SK-N-SH treated with all-trans-retinoic acid at 6 μM for 48 hours (cell line): ENCODE data around the gene PKD1.

Source experiments
- ESRRG ChIP-seq: fragments of 250-450 bp; sonication (Bioruptor Pico); IDR thresholded peaks from 2 replicates; pipeline ENCODE4 v1.6.1; 2021; ENCODE audit warnings: mild to moderate bottlenecking
- PPARA ChIP-seq: fragments of 250-450 bp; sonication (Bioruptor Pico); IDR thresholded peaks from 2 replicates; pipeline ENCODE4 v1.5.0; 2020; ENCODE audit warnings: mild to moderate bottlenecking, borderline replicate concordance
- RARB ChIP-seq: fragments of 250-450 bp; sonication (Bioruptor Pico); IDR thresholded peaks from 2 replicates; pipeline ENCODE4 v1.8.0; 2021; ENCODE audit warnings: mild to moderate bottlenecking, moderate library complexity
- ZFP3 ChIP-seq: fragments of 250-450 bp; sonication (Bioruptor Pico); IDR thresholded peaks from 2 replicates; pipeline ENCODE4 v1.5.0; 2020; ENCODE audit warnings: mild to moderate bottlenecking, moderate library complexity
- ZNF8 ChIP-seq: fragments of 450-650 bp; formaldehyde crosslinking; IDR thresholded peaks from 2 replicates; pipeline ENCODE4 v1.5.0; 2020; ENCODE audit warnings: mild to moderate bottlenecking, moderate library complexity
- TF ChIP-seq, protein P1 (sequence below): fragments of 250-450 bp; sonication (Bioruptor Pico); IDR thresholded peaks from 2 replicates; pipeline ENCODE4 v1.5.1; 2020; ENCODE audit warnings: low read depth, mild to moderate bottlenecking, moderate library complexity
- TF ChIP-seq, protein P2 (sequence below): fragments of 250-450 bp; sonication (Bioruptor Pico); IDR thresholded peaks from 2 replicates; pipeline ENCODE4 v1.8.0; 2020; ENCODE audit warnings: mild to moderate bottlenecking, moderate library complexity, borderline replicate concordance

DNA sequence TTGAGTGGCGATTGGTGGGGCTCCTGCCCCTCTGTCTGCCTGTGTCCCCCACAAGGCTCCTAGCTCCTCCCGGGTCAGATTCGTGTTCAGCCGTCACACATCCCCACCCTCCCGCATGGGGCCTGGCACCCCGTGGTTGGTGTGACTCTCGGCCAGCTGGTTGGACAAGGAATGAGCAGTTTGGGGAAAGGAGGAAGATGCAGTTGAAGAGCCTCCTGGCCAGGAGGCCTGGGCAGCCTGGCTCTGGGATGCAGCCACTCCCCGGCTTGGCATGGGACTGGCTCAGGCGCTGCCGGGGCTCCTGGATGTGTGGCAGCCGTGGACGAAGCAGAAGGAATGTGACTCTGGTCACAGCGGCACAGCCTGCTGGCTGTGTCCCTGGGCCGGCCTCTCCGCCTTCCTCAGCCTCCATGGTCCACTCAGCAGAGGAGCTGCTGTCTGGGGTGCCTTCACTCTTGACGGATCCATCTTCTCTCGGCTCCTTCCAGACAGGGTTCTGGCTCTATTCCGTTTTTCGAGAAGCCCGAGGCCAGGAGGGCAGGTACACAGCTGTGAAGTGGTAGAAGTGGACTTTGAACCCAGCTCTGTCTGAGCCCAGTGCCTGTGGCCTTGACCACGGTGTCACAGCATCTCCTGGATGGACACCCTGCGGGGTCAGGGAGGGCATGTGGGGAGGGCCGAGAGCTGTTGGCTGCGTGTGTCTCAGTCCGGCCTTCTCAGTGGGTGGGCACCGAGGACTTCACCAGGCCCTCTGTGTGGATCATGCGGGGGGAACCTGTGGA is 22.0 kb upstream of the PKD1 start:
- TF ChIP-seq ESRRG (CRISPR knock-in tag) (no peak), RARB (CRISPR knock-in tag) (no peak), PPARA (no peak), ZFP3 (CRISPR knock-in tag) (no peak), ZNF8 (no peak)
- TF ChIP-seq, protein P1, sequence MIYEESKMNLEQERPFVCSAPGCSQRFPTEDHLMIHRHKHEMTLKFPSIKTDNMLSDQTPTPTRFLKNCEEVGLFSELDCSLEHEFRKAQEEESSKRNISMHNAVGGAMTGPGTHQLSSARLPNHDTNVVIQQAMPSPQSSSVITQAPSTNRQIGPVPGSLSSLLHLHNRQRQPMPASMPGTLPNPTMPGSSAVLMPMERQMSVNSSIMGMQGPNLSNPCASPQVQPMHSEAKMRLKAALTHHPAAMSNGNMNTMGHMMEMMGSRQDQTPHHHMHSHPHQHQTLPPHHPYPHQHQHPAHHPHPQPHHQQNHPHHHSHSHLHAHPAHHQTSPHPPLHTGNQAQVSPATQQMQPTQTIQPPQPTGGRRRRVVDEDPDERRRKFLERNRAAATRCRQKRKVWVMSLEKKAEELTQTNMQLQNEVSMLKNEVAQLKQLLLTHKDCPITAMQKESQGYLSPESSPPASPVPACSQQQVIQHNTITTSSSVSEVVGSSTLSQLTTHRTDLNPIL (CRISPR knock-in tag): no peak
- TF ChIP-seq, protein P2, sequence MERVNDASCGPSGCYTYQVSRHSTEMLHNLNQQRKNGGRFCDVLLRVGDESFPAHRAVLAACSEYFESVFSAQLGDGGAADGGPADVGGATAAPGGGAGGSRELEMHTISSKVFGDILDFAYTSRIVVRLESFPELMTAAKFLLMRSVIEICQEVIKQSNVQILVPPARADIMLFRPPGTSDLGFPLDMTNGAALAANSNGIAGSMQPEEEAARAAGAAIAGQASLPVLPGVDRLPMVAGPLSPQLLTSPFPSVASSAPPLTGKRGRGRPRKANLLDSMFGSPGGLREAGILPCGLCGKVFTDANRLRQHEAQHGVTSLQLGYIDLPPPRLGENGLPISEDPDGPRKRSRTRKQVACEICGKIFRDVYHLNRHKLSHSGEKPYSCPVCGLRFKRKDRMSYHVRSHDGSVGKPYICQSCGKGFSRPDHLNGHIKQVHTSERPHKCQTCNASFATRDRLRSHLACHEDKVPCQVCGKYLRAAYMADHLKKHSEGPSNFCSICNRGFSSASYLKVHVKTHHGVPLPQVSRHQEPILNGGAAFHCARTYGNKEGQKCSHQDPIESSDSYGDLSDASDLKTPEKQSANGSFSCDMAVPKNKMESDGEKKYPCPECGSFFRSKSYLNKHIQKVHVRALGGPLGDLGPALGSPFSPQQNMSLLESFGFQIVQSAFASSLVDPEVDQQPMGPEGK (CRISPR knock-in tag): no peak
